ENCODE measurements around the gene ZBTB43.

GRCh38 chr9:126756238-126756637 lies 48.6 kb upstream of the ZBTB43 start:
- TF ChIP-seq EZH2 (IDR thresholded peaks at IDR 0.05): no peak
- no peak for TF ChIP-seq POLR2AphosphoS5 (IDR thresholded peaks at IDR 0.05; ENCODE audit: borderline replicate concordance, low read depth, low read length)
- no peak for TF ChIP-seq FOXP2 (optimal IDR thresholded peaks at IDR 0.05; ENCODE audit: control extremely low read depth, extremely low read length, insufficient read depth)
